Brain microvascular endothelial cell (primary cell): ENCODE results near the gene UBQLN4.

Source experiments
- DNase-seq: peaks from one replicate; pipeline ENCODE4 v3.0.0-alpha.2; 2020
- H3K27ac ChIP-seq: fragments of 250-450 bp; sonication (Bioruptor Pico); 2 replicates; pipeline ENCODE4 v1.5.1; 2020; ENCODE audit warnings: mild to moderate bottlenecking, moderate library complexity
- H3K27me3 ChIP-seq: fragments of 250-450 bp; sonication (Bioruptor Pico); replicated peaks from 2 replicates; pipeline ENCODE4 v1.5.1; 2020; ENCODE audit warnings: mild to moderate bottlenecking
- H3K36me3 ChIP-seq: fragments of 250-450 bp; sonication (Bioruptor Pico); replicated peaks from 2 replicates; pipeline ENCODE4 v1.5.1; 2020; ENCODE audit warnings: mild to moderate bottlenecking
- H3K4me3 ChIP-seq: 2 replicates; pipeline ENCODE4 v1.5.1; 2011; ENCODE audit warnings: low read depth, mild to moderate bottlenecking, control low read depth, low read length, moderate library complexity
- in situ Hi-C: cut with HindIII; loops from 2 replicates; pipeline ENCODE4 v1.10.0; 2017; ENCODE audit warnings: low sequenced_read_pairs, low pct_ligation_motif_present
- TF ChIP-seq, protein P1 (sequence below): IDR thresholded peaks from 2 replicates; pipeline ENCODE4 v1.5.1; 2011; ENCODE audit warnings: low read depth, mild to moderate bottlenecking, moderate library complexity, low read length, control low read depth, inconsistent platforms; ENCODE audit errors: missing control alignments

The UBQLN4 gene

DNA sequence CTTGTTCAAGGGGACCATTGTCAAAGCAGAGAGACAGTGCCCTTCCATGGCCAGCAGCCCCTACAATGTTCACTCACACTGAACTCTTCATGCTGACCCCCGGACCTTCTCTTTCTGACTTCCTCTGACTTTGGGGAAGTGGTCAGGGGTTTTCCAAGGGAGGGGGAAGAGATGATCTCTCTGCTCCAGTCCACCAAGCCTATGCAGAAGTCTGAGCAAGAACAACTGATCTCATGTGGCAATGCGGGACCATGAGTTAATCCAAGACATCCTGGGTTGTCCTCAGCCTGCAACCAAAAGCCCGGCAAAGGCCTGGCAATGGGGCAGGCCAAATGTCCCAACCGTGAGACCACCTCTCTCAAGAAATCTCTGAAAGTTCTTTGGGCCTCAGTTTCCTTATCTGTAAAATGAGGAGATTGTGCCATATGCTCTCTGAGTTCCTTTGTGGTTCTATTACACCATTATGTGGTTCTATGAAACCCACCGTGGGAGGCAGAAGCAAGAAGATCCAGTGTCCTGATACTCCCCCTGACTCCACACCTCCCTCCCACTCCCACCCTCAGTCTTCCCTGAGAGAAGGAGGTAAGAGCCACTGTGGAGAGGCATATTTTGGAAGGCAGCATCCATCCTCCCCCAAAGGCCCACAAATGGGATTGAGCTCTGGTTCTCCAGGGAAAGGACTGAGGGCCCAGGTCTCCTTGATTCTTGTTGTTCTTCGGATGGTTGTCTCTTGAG, 63.4 kb downstream of the UBQLN4 start:
- TF ChIP-seq, protein P1, sequence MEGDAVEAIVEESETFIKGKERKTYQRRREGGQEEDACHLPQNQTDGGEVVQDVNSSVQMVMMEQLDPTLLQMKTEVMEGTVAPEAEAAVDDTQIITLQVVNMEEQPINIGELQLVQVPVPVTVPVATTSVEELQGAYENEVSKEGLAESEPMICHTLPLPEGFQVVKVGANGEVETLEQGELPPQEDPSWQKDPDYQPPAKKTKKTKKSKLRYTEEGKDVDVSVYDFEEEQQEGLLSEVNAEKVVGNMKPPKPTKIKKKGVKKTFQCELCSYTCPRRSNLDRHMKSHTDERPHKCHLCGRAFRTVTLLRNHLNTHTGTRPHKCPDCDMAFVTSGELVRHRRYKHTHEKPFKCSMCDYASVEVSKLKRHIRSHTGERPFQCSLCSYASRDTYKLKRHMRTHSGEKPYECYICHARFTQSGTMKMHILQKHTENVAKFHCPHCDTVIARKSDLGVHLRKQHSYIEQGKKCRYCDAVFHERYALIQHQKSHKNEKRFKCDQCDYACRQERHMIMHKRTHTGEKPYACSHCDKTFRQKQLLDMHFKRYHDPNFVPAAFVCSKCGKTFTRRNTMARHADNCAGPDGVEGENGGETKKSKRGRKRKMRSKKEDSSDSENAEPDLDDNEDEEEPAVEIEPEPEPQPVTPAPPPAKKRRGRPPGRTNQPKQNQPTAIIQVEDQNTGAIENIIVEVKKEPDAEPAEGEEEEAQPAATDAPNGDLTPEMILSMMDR = no peak
- in situ Hi-C loops = no loop called here
- Histone ChIP-seq H3K27ac (no peak overlapping the region), H3K36me3 (no peaks in the 10 kb centered on the region), H3K27me3 (no peaks in the 10 kb centered on the region), H3K4me3 (no peak overlapping the region)
- DNase-seq = no peak

DNA sequence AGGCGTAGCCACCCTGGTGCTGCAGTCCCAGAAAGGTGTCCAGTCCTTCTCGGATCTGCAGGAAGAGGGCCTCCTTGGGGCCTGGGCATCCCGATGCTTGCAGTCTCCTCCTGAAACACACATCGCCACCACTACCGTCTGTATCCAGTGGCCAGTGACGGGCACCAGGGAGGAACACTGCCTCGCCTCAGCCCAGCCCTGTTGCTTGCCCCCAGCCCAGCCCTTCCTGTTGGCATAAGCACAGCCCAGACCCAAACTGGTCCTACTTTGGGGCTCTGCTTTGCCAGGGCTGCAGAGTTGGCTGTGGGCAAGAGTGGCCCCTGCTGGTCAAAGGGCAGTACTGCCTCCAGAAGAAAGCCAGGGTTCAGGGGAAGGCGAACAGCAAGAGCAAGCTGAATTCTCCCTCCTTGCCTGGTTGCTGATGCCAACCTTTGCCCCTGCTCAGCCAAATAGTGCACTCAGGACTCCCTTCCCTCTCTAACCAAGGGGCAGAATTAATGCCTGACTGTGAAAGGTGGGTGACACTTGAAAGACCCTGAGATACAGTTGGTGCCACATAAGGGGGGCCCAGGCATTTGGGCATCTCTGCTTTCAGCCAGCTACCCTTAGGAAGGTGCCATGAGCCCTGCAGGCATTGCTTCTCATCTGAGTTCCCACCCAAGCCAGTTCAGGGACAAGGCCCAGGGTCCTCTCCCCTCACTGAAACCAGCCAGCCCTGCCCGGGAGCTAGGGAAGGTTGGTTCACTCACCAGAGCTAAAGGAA, 64.2 kb downstream of the UBQLN4 start:
- Histone ChIP-seq H3K36me3 (no peaks in the 10 kb centered on the region), H3K4me3 (no peak overlapping the region)
- in situ Hi-C loops = no loop called here

More for the DNA sequence above, 64.2 kb downstream of the UBQLN4 start:
- Histone ChIP-seq H3K27me3 (no peaks in the 10 kb centered on the region), H3K27ac (no peak overlapping the region)
- TF ChIP-seq, protein P1 = peak; percentile 99
- peak; percentile 56 for DNase-seq
